HG02885 (cell line): ENCODE results near the gene FAM20C.

Experiments used
- ATAC-seq: cut with Tn5 transposase; IDR thresholded peaks from one replicate; pipeline ENCODE4 v1.9.1; 2021; ENCODE audit warnings: mild to moderate bottlenecking; ENCODE audit not compliant: unreplicated experiment, poor library complexity

Gene FAM20C

GRCh38 chr7:189719-190118, 2.7 kb upstream of the FAM20C start:
- no peak for ATAC-seq

DNA sequence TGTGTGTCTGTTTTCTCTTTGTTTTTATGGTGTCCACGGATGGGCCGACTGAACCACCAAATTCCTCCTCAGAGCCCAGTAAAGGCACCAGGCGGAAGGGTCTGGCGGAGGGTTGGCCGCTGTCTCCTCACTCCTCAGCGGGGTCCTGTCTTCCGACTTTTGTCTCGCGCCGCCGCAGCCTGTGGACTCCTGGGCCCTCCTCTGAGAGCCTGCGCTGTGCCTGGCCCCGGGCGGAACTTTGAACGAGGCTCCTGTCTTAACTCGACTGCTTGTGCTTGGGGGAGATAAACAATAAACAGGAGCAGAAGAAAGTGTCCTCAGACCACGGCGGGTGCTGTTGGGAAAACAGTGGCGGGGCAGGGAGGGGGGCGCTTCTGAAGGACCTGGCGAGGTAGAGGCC, 2.2 kb upstream of the FAM20C start:
- no peak for ATAC-seq

- no peak for ATAC-seq
These were observed 1.0 kb upstream of the FAM20C start for GRCh38 chr7:191105-191980.

- ATAC-seq = no peak
These were observed 520 bp downstream of the FAM20C start for GRCh38 chr7:192701-193480.

DNA sequence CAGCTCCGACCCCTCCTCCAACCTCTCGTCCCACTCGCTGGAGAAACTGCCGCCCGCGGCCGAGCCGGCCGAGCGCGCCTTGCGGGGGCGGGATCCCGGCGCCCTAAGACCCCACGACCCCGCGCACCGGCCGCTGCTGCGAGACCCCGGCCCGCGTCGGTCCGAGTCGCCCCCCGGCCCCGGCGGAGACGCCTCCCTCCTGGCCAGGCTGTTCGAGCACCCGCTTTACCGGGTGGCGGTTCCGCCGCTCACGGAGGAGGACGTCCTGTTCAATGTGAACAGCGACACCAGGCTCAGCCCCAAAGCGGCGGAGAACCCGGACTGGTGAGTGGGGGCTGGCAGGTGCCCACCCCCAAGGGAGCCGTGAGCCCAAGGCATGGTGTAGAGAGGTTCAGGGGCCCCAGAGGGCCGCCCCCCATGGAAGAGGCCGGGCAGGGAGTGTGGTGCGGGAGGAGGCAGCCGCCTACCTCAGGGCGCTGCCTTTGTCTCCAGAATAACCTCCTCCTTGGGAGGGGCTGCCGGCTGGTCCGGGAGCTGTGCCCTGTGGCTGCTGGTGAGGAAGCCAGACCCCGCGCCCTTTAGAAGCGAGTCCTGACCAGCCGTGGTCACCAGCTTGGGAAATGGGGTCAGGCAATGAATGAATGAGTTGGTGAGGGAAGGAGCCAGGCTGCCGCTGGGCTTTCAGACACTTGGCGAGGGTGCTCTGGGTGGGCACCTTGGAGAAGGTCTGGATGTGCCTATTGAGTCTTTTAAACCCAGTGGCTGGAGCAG, 1.3 kb downstream of the FAM20C start:
- no peak for ATAC-seq

DNA sequence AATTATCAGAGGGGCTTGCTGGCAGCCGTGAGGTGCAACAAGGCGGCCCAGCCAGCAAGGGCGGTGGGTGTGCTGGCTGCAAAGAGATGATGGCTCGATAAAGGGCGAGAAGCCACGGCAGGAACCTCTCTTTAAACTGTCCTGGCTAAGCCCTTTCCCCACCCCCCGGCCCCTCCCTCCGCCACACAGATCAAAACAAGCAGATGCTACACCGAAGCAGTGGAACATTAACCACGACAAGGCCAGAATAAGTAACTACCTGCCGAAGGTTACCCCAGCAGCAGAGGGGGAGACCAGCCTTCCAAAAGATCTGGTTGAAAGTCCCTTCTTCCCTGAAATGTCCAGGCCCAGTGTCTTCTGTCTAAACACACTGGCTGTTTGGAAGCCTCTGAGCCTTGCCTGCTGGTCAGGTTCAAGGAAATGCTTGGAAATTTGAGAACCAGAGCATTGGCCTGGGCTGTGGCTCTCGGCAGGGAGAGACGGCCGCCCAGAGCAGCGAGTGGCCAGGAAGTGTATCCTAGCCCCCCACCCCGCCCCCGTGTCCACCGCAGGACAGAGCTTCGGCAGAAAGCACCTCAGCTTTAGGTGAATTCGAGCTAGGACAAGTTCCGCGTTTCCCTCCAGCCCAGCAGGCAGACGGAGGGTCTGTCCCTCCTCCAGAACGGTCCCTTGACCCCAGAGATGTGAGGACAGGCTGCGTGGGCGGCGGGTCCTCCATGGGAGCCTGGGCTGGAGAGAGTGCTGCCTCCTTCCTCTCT, 2.1 kb downstream of the FAM20C start:
- ATAC-seq = no peak

GRCh38 chr7:195010-195829, 2.8 kb downstream of the FAM20C start:
- ATAC-seq = no peak

- no peak for ATAC-seq
These were observed 3.4 kb downstream of the FAM20C start for GRCh38 chr7:195830-196128.

DNA sequence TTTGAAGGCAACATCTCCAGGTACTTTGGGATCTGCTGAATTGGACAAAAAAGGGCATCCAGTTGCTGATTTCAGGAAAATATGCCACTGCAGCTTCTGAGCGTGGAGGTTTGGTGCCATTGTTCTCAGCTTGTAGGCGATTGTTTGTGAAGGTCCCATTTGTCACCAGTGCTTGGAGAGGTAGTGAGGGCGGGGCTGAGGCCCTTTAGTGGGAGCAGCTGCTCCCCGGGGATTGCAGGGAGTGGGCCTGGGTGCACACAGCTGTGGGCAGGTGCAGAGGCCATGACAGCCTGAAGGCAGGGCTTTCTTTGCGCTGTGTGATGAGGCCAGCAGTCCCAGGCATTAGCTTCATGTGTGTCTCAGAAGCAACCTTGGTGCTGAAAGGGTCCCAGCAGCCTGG, 3.9 kb downstream of the FAM20C start:
- ATAC-seq = no peak

GRCh38 chr7:196778-197321, 4.5 kb downstream of the FAM20C start:
- no peak for ATAC-seq

- ATAC-seq = no peak
These were observed 5.3 kb downstream of the FAM20C start for GRCh38 chr7:197413-198335.

DNA sequence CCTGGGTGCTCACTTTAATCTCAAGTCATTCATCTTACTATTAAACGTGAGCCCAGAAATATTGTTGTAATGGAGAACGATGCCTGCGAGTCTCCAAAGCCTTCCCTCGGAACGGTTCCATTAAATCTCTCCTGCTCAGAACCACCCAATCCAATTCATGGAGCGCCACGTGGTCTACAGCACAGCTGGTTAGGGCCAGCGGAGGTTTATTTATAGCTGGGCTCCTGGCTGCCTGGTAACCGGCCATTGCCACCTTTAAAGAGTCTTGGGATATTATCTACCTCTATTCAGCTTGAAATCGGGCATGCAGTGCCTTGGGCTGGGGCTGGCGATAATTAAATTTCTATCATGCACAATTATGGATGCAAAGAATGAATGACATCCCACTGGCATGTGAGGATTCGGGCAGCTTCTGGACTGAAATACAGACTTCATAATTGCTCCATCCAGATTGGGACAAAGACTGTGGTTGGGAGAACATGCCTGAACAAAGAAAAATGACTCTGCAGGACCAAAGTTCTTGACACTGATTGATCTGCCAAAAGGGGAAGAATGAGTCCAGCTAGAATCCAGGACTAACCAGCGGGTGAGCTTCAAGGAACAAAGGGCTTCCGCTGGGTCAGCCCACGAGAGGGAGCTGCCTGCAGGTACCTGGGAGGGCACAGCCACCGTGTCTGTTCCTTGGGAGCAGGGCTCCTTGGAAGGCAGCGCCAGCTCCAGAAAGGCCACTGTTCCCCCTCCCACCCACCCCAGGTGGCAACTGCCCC, 7.3 kb downstream of the FAM20C start:
- ATAC-seq = no peak

DNA sequence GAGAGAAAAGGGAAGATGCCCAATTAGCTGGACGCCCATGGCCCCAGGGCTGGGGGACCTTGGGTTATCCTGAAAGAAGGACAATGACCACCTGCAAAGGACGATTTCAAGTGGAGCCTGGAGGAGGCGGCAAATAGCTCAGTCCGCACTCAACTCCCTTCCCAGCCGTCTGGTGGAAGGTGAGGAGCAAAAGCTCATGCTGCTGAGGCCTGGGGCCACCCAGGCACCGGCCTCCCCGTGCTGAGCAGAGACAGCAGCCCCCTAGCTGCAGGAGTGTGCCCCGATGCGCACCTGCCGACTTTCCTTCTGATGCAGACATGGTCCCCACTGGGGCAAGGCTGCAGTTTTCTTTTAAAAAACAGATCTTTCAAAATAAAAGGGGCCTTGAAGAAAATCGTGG, 7.9 kb downstream of the FAM20C start:
- ATAC-seq = no peak

DNA sequence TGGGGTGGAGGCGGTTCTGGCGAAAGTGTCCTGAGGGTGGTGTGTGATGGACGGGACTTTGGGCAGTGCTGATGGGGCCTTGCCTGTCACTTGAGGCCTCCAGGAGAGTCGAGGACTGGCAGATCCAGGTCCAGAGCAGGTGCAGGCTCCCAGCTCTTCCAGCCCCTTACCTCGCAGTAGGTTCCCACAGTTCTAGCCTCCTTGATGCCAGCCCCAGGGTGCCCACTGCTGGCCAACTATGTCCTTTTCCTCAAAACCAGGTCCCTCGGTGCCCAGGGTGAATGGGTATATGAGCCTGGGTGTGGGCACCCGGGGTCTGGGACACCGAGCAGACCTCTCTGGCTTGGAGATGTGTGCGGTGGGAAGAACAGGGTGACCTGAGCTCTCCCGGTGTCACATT, 8.3 kb downstream of the FAM20C start:
- no peak for ATAC-seq

GRCh38 chr7:204326-204725, 12.0 kb downstream of the FAM20C start:
- no peak for ATAC-seq

GRCh38 chr7:205115-206010, 13.0 kb downstream of the FAM20C start:
- no peak for ATAC-seq
